Adrenal gland (tissue), 12 donors: ENCODE measurements around the gene ESYT2. TPM values are rescaled to one million over a fixed set of nuclear protein-coding genes. Genes with fewer than 3 reads are reported as not detected.
"Not testable (repeated sequence)": the region's sequence is repeated elsewhere in the genome, so short reads cannot be mapped to it uniquely, and the experiment has no call there.

ENCODE experiments used
- DNase-seq, 7 donors: peaks; one replicate each; pipeline ENCODE4 v3.0.0-alpha.2; 2019 to 2020
- H3K27ac ChIP-seq, 5 donors: fragments of 200-600 bp; sonication (generic) in 4 of 5; 1 replicate in 3 of 5; 2 replicates in 2 of 5; pipeline versions ENCODE4 v1.5.1 to v1.8.0; 2016 to 2020; ENCODE audit warnings: mild to moderate bottlenecking in 1 of 5
- H3K27me3 ChIP-seq: fragments of 200-600 bp; 2 replicates; pipeline ENCODE4 v1.8.0; 2021
- H3K36me3 ChIP-seq, 2 donors: fragments of 200-600 bp; replicated peaks in 1 of 2; 1 replicate in 1 of 2; 2 replicates in 1 of 2; pipeline versions ENCODE4 v1.5.1 to v1.8.0; 2018 to 2022
- H3K4me1 ChIP-seq, 2 donors: fragments of 200-600 bp; replicated peaks in 1 of 2; 1 replicate in 1 of 2; 2 replicates in 1 of 2; pipeline versions ENCODE4 v1.5.1 to v1.8.0; 2018 to 2021
- H3K4me3 ChIP-seq, 4 donors: fragments of 200-600 bp; sonication (generic) in 3 of 4; one replicate each; pipeline ENCODE4 v1.5.1; 2016 to 2018
- H3K9me3 ChIP-seq, 3 donors: fragments of 200-600 bp; sonication (generic) in 1 of 3; replicated peaks in 1 of 3; 1 replicate in 2 of 3; 2 replicates in 1 of 3; pipeline versions ENCODE4 v1.5.1 to v1.8.0; 2016 to 2021
- POLR2A ChIP-seq, 2 donors: fragments of 450-650 bp; IDR thresholded peaks; one replicate each; pipeline ENCODE4 v1.6.1; 2017; ENCODE audit warnings: antibody characterized with exemption in 2 of 2, mild to moderate bottlenecking in 2 of 2, moderate library complexity in 1 of 2
- WGBS, 4 donors: extraction: QIAGEN DNeasy Blood & Tissue Kit in 2 of 4; methylation state at CpG; one replicate each; pipeline versions ENCODE4 v1.1.5 to v1.1.7; 2013 to 2017; 5-methylcytosine and 5-hydroxymethylcytosine counted together
- intact Hi-C, 2 donors: fragments of 100-400 bp; cut with DNase I; formaldehyde crosslinking; loops; one replicate each; pipeline versions ENCODE4 v1.14.1 to v1.15.0; 2022 to 2023
- polyA plus RNA-seq, 3 donors: library from polyadenylated mRNA; stranded (reverse); fragments of 200-250 nt in 2 of 3; fragments of 350-450 nt in 1 of 3; fragmentation: Illumina TruSeq in 1 of 3; extraction: RNeasy Lipid Tissue Mini Kit (QIAGEN cat#74804) in 1 of 3; gene quantifications; one replicate each; pipeline ENCODE4 v1.2.3, GENCODE V29; 2013 to 2014
- total RNA-seq, 9 donors: library from RNA; depleted of rRNA in 4 of 9; stranded (reverse); fragments of >200 nt in 4 of 9; fragments of 120-200 nt in 1 of 9; fragmentation: NEBNext Ultra II Directional in 1 of 9; extraction: Animal tissue kit (Norgen Biotek cat#: 25700) in 1 of 9; gene quantifications; one replicate each; pipeline versions ENCODE4 v1.1.0 to v1.2.4, GENCODE V29; 2013 to 2023
- TF ChIP-seq, protein P1 (sequence below), 6 experiments: fragments of 450-650 bp in 4 of 6; fragments of 200-600 bp in 2 of 6; sonication (generic) in 1 of 6; IDR thresholded peaks; 1 replicate in 5 of 6; 2 replicates in 1 of 6; pipeline versions ENCODE4 v1.5.1 to v1.8.0; 2016 to 2021; ENCODE audit warnings: antibody characterized with exemption in 6 of 6, mild to moderate bottlenecking in 2 of 6, moderate library complexity in 1 of 6
- donor health status: healthy with polysubstance abuse.
- donor health status: Bipolar disorder and iron deficiency.
- donor health status: DM: yes; HTN: yes; CAD: no.
- donor health status: DM: no; HTN: no; CAD: no.
- donor health status: DM: no; HTN: no; CAD: no.
- donor health status: DM: yes; HTN: yes; CAD: no.

Gene ESYT2
- total and polyA plus RNA-seq, 12 donors, result 16.8 to 104 (median 77.5) TPM

DNA sequence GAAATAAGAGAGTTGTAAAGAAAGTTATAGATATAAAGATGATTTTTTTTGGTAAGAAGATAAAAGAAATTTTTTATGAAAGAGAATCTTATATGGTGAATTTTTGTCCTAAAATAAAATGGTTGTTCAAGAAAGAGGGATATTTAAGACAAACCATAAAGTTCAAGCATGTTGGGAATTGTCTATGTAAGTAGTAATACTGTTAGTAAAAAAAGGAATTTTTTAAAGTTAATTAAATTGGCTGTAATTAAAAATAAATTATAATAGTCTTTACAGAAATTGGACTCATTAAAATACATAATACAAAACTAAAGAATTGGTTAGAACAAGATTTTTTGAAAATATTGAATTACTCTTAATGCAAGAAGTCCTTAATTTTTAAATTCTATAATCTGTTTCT is 17.0 kb upstream of the ESYT2 start:
- TF ChIP-seq, protein P1, sequence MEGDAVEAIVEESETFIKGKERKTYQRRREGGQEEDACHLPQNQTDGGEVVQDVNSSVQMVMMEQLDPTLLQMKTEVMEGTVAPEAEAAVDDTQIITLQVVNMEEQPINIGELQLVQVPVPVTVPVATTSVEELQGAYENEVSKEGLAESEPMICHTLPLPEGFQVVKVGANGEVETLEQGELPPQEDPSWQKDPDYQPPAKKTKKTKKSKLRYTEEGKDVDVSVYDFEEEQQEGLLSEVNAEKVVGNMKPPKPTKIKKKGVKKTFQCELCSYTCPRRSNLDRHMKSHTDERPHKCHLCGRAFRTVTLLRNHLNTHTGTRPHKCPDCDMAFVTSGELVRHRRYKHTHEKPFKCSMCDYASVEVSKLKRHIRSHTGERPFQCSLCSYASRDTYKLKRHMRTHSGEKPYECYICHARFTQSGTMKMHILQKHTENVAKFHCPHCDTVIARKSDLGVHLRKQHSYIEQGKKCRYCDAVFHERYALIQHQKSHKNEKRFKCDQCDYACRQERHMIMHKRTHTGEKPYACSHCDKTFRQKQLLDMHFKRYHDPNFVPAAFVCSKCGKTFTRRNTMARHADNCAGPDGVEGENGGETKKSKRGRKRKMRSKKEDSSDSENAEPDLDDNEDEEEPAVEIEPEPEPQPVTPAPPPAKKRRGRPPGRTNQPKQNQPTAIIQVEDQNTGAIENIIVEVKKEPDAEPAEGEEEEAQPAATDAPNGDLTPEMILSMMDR (IDR thresholded peaks at IDR 0.05), result no peak
- no peak for TF ChIP-seq POLR2A (IDR thresholded peaks at IDR 0.05)

DNA sequence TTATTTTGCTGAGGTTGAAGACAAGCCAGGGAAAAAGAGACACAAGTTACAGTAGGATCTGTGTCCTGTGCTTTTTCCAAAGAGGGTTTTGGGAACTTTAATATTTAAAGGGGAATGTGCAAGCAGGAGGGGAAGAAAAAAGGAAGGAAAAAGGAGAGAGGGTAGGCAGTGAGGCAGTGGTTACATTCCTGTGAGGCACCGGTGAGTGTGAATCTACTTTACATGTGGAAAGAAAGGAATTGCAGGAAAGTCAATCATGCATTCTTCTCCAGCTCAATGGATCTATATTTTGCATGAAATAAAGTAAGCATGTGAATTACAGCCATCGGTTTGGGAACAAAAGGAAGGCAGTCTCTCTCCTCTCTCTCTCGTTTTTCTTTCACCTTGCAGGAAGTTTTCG is 14.5 kb upstream of the ESYT2 start:
- intact Hi-C loops, result no loop called here
- DNase-seq, result no peak
- peaks cover 0 to 4% (median 0%) of the 10 kb centered on the region in 3 donors for H3K9me3 ChIP-seq
- no peak overlapping the region for H3K27ac ChIP-seq
- peaks cover 0 to 12% of the 10 kb centered on the region in 2 donors for H3K4me1 ChIP-seq
- 58 to 66% (median 63%) methylated on average over 4 of the region's 4 CpGs for WGBS, 4 donors
- H3K4me3 ChIP-seq, result no peak overlapping the region
- no peak for TF ChIP-seq POLR2A (IDR thresholded peaks at IDR 0.05)
- TF ChIP-seq, protein P1 (IDR thresholded peaks at IDR 0.05), result no peak
- H3K27me3 ChIP-seq, result no peaks in the 10 kb centered on the region
- H3K36me3 ChIP-seq, result no peaks in the 10 kb centered on the region

More for the DNA sequence above, 17.0 kb upstream of the ESYT2 start:
- Histone ChIP-seq H3K4me3 (no peak overlapping the region), H3K4me1 (peaks cover 0 to 12% of the 10 kb centered on the region in 2 donors), H3K9me3 (peaks cover 0 to 4% (median 0%) of the 10 kb centered on the region in 3 donors), H3K36me3 (no peaks in the 10 kb centered on the region), H3K27me3 (no peaks in the 10 kb centered on the region), H3K27ac (no peak overlapping the region)
- DNase-seq, result no peak
- intact Hi-C loops, result no loop called here

DNA sequence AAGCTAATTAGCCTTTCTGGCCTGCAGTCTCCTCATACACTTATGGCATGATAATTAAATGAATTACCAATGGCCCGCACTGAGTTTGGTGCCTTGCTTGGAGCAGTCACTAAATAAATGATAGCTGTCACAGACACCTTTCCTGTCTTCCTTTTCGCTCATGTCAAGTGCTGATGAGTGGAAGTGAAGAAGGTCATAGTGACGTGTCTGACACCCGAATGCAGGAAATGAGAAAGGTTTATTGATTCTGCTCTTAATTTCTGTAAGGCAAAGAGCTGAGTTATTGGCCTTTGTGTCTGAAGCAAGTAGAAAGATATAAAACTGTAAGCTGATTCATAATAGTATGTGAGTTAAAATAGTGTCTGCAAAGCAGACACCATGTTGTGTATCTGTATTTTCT is 13.2 kb upstream of the ESYT2 start:
- TF ChIP-seq POLR2A (IDR thresholded peaks at IDR 0.05), result no peak
- TF ChIP-seq, protein P1 (IDR thresholded peaks at IDR 0.05), result no peak
- intact Hi-C loops, result no loop called here
- WGBS, 4 donors, result 81 to 86% (median 81%) methylated on average over 4 of the region's 4 CpGs

DNA sequence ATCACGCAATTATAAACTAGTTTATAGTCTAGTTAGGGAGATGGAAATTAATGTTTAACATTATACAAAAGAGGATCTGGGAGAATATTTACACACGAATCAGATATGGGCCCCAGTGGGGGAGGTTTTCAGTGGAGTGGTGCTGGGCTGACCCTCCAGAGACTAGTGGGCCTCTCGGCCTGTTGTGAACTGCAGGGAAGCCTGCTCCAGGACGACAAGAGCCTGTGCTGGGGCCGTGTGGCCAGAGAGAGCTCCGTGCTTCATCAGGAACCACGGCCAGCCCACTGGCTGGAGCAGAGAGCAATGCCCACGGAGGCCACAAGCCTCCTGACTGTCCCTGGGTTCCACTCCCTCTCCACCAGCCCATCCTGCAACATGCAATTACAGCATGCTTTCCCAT is 11.3 kb upstream of the ESYT2 start:
- H3K36me3 ChIP-seq, result no peaks in the 10 kb centered on the region
- H3K4me3 ChIP-seq, result no peak overlapping the region
- DNase-seq, result no peak
- TF ChIP-seq, protein P1 (IDR thresholded peaks at IDR 0.05), result no peak
- no peak for TF ChIP-seq POLR2A (IDR thresholded peaks at IDR 0.05)
- H3K27ac ChIP-seq, result no peak overlapping the region
- no peaks in the 10 kb centered on the region for H3K27me3 ChIP-seq
- peaks cover 0 to under 1% of the 10 kb centered on the region in 2 donors for H3K4me1 ChIP-seq
- 69 to 83% (median 77%) methylated on average over 4 to 8 of the region's 8 CpGs for WGBS, 4 donors
- H3K9me3 ChIP-seq, result no peaks in the 10 kb centered on the region
- intact Hi-C loops, result no loop called here

More for the DNA sequence above, 13.2 kb upstream of the ESYT2 start:
- H3K9me3 ChIP-seq, result peaks cover 0 to 4% (median 0%) of the 10 kb centered on the region in 3 donors
- no peak overlapping the region for H3K27ac ChIP-seq
- no peaks in the 10 kb centered on the region for H3K36me3 ChIP-seq
- no peak overlapping the region for H3K4me3 ChIP-seq
- H3K27me3 ChIP-seq, result no peaks in the 10 kb centered on the region
- DNase-seq, result no peak
- peaks cover 0 to 5% of the 10 kb centered on the region in 2 donors for H3K4me1 ChIP-seq

DNA sequence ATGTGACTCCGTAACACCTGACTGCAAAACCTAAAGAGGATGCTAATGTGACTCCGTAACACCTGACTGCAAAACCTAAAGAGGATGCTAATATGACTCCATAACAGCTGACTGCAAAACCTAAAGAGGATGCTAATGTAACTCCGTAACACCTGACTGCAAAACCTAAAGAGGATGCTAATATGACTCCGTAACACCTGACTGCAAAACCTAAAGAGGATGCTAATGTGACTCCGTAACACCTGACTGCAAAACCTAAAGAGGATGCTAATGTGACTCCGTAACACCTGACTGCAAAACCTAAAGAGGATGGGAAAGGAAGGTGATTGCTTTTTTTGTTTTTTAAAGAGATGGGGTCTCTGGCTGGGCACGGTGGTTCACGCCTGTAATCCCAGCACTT is 9.9 kb upstream of the ESYT2 start:
- 84 to 91% (median 89%) methylated on average over 4 to 8 of the region's 8 CpGs for WGBS, 4 donors
- H3K27ac ChIP-seq, DNase-seq, H3K9me3 ChIP-seq, intact Hi-C loops, H3K4me3 ChIP-seq, H3K36me3 ChIP-seq, H3K27me3 ChIP-seq: not testable (repeated sequence)
- peaks cover 11 to 13% of the 10 kb centered on the region in 2 donors for H3K4me1 ChIP-seq
